GM23338 (cell line): Measurements from ENCODE around the gene CDKAL1. TPM values are rescaled to one million over a fixed set of nuclear protein-coding genes. Genes with fewer than 3 reads are reported as not detected.

Experiments
- ATAC-seq: fragments of 200-7000 bp; cut with Tn5 transposase; 3 replicates; pipeline ENCODE4 v1.9.1; 2020
- DNase-seq: peaks from one replicate; pipeline ENCODE4 v3.0.0-alpha.2; 2015; ENCODE audit warnings: low spot score
- H2AFZ ChIP-seq: fragments of 200-600 bp; sonication (generic); 2 replicates; pipeline ENCODE4 v1.8.0; 2016; ENCODE audit warnings: antibody characterized with exemption, mild to moderate bottlenecking, moderate library complexity
- H3F3A ChIP-seq: fragments of 200-600 bp; sonication (generic); replicated peaks from 2 replicates; pipeline ENCODE4 v1.8.0; 2017; ENCODE audit warnings: antibody characterized with exemption, mixed run types, low read depth
- H3K27ac ChIP-seq: fragments of 200-600 bp; sonication (generic); 2 replicates; pipeline ENCODE4 v1.6.1; 2016; ENCODE audit warnings: low read depth
- H3K27me3 ChIP-seq: fragments of 200-600 bp; sonication (generic); 2 replicates; pipeline ENCODE4 v1.8.0; 2016; ENCODE audit warnings: mild to moderate bottlenecking, mixed run types, moderate library complexity; ENCODE audit not compliant: insufficient read depth
- H3K36me3 ChIP-seq: fragments of 200-600 bp; sonication (generic); 2 replicates; pipeline ENCODE4 v1.8.0; 2016; ENCODE audit warnings: mild to moderate bottlenecking; ENCODE audit not compliant: insufficient read depth
- H3K4me1 ChIP-seq: fragments of 200-600 bp; sonication (generic); 2 replicates; pipeline ENCODE4 v1.8.0; 2016; ENCODE audit warnings: mild to moderate bottlenecking, moderate library complexity; ENCODE audit not compliant: insufficient read depth
- H3K4me2 ChIP-seq: fragments of 200-600 bp; sonication (generic); 2 replicates; pipeline ENCODE4 v1.7.1; 2017; ENCODE audit warnings: mixed run types
- H3K4me3 ChIP-seq: fragments of 200-600 bp; sonication (generic); 2 replicates; pipeline ENCODE4 v1.6.1; 2016; ENCODE audit warnings: mixed run types
- H3K79me2 ChIP-seq: fragments of 200-600 bp; sonication (generic); replicated peaks from 2 replicates; pipeline ENCODE4 v1.8.0; 2017; ENCODE audit warnings: mild to moderate bottlenecking; ENCODE audit not compliant: insufficient read depth
- H3K9me2 ChIP-seq: fragments of 200-600 bp; sonication (generic); 2 replicates; pipeline ENCODE4 v1.8.0; 2017; ENCODE audit not compliant: insufficient read depth
- H4K20me1 ChIP-seq: fragments of 200-600 bp; sonication (generic); replicated peaks from 2 replicates; pipeline ENCODE4 v1.8.0; 2017; ENCODE audit warnings: mild to moderate bottlenecking; ENCODE audit not compliant: insufficient read depth
- H3K27ac Mint-ChIP-seq: 2 replicates; pipeline ENCODE4 v1.8.0; 2020; ENCODE audit warnings: inconsistent platforms, mild to moderate bottlenecking, moderate library complexity, mixed read lengths
- H3K27me3 Mint-ChIP-seq: 3 replicates; pipeline ENCODE4 v1.8.0; 2022; ENCODE audit warnings: low read depth, mild to moderate bottlenecking, moderate library complexity, mixed read lengths, inconsistent platforms; ENCODE audit not compliant: insufficient read depth, poor library complexity
- H3K36me3 Mint-ChIP-seq: 3 replicates; pipeline ENCODE4 v1.8.0; 2021; ENCODE audit warnings: low read depth, mild to moderate bottlenecking, inconsistent platforms, moderate library complexity, mixed read lengths
- H3K4me1 Mint-ChIP-seq: 3 replicates; pipeline ENCODE4 v1.8.0; 2020; ENCODE audit warnings: mild to moderate bottlenecking, inconsistent platforms, mixed read lengths
- H3K4me3 Mint-ChIP-seq: 3 replicates; pipeline ENCODE4 v1.8.0; 2021; ENCODE audit warnings: moderate library complexity, mild to moderate bottlenecking, inconsistent platforms, mixed read lengths
- H3K9me3 Mint-ChIP-seq: 3 replicates; pipeline ENCODE4 v1.8.0; 2020; ENCODE audit warnings: moderate library complexity, mild to moderate bottlenecking, inconsistent platforms, mixed read lengths
- CREB1 ChIP-seq: fragments of 250-450 bp; sonication (Bioruptor Pico); IDR thresholded peaks from 2 replicates; pipeline ENCODE4 v1.5.0; 2020; ENCODE audit warnings: low read depth, mild to moderate bottlenecking, moderate library complexity
- ETS1 ChIP-seq: IDR thresholded peaks from 2 replicates; pipeline ENCODE4 v1.6.1; 2016; ENCODE audit warnings: antibody characterized with exemption
- EZH2 ChIP-seq: fragments of 200-600 bp; sonication (generic); IDR thresholded peaks from one replicate; pipeline ENCODE4 v1.8.0; 2017; ENCODE audit warnings: antibody characterized with exemption, mild to moderate bottlenecking, low read depth; ENCODE audit not compliant: unreplicated experiment
- EZH2phosphoT487 ChIP-seq: fragments of 200-600 bp; sonication (generic); IDR thresholded peaks from one replicate; pipeline ENCODE4 v1.8.1; 2018; ENCODE audit warnings: antibody characterized with exemption; ENCODE audit not compliant: unreplicated experiment
- JUNB ChIP-seq: IDR thresholded peaks from one replicate; pipeline ENCODE4 v1.6.1; 2016; ENCODE audit warnings: antibody characterized with exemption; ENCODE audit not compliant: unreplicated experiment
- NANOG ChIP-seq: IDR thresholded peaks from 2 replicates; pipeline ENCODE4 v1.6.1; 2016; ENCODE audit warnings: antibody characterized with exemption, borderline replicate concordance
- POLR2AphosphoS5 ChIP-seq: IDR thresholded peaks from 2 replicates; pipeline ENCODE4 v1.6.1; 2016; ENCODE audit warnings: antibody characterized with exemption, low read depth
- REST ChIP-seq: IDR thresholded peaks from one replicate; pipeline ENCODE4 v1.6.1; 2018; ENCODE audit warnings: antibody characterized with exemption; ENCODE audit not compliant: unreplicated experiment
- STAT1 ChIP-seq: IDR thresholded peaks from one replicate; pipeline ENCODE4 v1.6.1; 2016; ENCODE audit warnings: antibody characterized with exemption; ENCODE audit not compliant: unreplicated experiment
- ZNF114 ChIP-seq: fragments of 250-450 bp; sonication (Bioruptor Pico); IDR thresholded peaks from 2 replicates; pipeline ENCODE4 v1.5.0; 2020; ENCODE audit warnings: mild to moderate bottlenecking, moderate library complexity
- ZNF331 ChIP-seq: fragments of 250-450 bp; sonication (Bioruptor Pico); IDR thresholded peaks from 2 replicates; pipeline ENCODE4 v1.5.0; 2020; ENCODE audit warnings: low read depth, mild to moderate bottlenecking, moderate library complexity
- ZNF462 ChIP-seq: fragments of 250-450 bp; sonication (Bioruptor Pico); IDR thresholded peaks from 2 replicates; pipeline ENCODE4 v1.5.0; 2020; ENCODE audit warnings: mild to moderate bottlenecking, moderate library complexity
- polyA plus RNA-seq: library from polyadenylated mRNA; unstranded; fragments of >200 nt; fragmentation: Nextera tagmentation; extraction: Ambion mirVana; gene quantifications from 2 replicates; pipeline ENCODE4 v1.2.1, GENCODE V29; 2016
- total RNA-seq: library from RNA; depleted of rRNA; stranded (reverse); fragments of >200 nt; shearing (Covaris generic); gene quantifications from 2 replicates; pipeline ENCODE4 v1.2.3, GENCODE V29; 2014
- TF ChIP-seq, protein P1 (sequence below), 2 experiments: fragments of 200-600 bp in 1 of 2; sonication (generic) in 1 of 2; conservative IDR thresholded peaks; 2 replicates each; pipeline versions ENCODE4 v1.5.1 to v1.6.1; 2016 to 2017; ENCODE audit warnings: antibody characterized with exemption in 2 of 2, low read depth in 2 of 2, mild to moderate bottlenecking in 2 of 2, moderate library complexity in 1 of 2

Gene CDKAL1
- total and polyA plus RNA-seq, 2 experiments from 2014 or later = 17.8 to 35.0 TPM

DNA sequence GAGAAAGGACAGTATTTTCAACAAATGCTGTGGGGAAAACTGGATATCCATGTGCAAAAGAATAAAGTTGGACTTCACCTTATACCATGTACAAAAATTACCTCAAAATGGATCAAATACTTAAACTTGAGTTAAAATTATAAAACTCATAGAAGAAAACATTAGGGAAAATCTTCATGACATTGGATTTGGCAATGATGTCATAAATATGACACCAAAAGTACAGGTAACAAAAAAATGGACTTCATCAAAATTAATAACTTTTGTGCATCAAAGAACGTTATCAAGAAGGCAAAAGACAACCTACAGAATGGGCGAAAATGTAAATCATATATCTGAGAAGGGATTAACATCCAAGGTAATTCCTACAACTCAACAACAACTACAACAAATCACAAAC lies 704.0 kb downstream of the CDKAL1 start:
- Histone ChIP-seq H3F3A (no peaks in the 10 kb centered on the region), H2AFZ (no peak overlapping the region), H4K20me1 (no peaks in the 10 kb centered on the region), H3K79me2 (no peaks in the 10 kb centered on the region), H3K27me3 (no peaks in the 10 kb centered on the region), H3K27ac (no peak overlapping the region), H3K4me2 (no peak overlapping the region), H3K4me1 (0 out of 2 replicates have a peak, but pooled peaks cover 15% of the 10 kb centered on the region), H3K9me2 (peaks cover 3% of the 10 kb centered on the region; the same call in 1 of the 2 replicates), H3K36me3 (no peaks in the 10 kb centered on the region), H3K4me3 (no peak overlapping the region)
- Mint-ChIP-seq H3K4me1 (peaks cover 11% of the 10 kb centered on the region), H3K36me3 (peaks cover 40% of the 10 kb centered on the region), H3K27ac (no peak overlapping the region), H3K27me3 (no peaks in the 10 kb centered on the region), H3K9me3 (peaks cover 22% of the 10 kb centered on the region), H3K4me3 (no peak overlapping the region)
- DNase-seq = no peak
- no peak for ATAC-seq
- TF ChIP-seq ZNF331 = no peak
- no peak for TF ChIP-seq CREB1
- TF ChIP-seq, protein P1, sequence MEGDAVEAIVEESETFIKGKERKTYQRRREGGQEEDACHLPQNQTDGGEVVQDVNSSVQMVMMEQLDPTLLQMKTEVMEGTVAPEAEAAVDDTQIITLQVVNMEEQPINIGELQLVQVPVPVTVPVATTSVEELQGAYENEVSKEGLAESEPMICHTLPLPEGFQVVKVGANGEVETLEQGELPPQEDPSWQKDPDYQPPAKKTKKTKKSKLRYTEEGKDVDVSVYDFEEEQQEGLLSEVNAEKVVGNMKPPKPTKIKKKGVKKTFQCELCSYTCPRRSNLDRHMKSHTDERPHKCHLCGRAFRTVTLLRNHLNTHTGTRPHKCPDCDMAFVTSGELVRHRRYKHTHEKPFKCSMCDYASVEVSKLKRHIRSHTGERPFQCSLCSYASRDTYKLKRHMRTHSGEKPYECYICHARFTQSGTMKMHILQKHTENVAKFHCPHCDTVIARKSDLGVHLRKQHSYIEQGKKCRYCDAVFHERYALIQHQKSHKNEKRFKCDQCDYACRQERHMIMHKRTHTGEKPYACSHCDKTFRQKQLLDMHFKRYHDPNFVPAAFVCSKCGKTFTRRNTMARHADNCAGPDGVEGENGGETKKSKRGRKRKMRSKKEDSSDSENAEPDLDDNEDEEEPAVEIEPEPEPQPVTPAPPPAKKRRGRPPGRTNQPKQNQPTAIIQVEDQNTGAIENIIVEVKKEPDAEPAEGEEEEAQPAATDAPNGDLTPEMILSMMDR (conservative IDR thresholded peaks at IDR 0.05; ENCODE audit: low read depth in 2 of 2) = no peak
- TF ChIP-seq STAT1 = no peak
- TF ChIP-seq EZH2 = no peak
- no peak for TF ChIP-seq REST
- no peak for TF ChIP-seq NANOG
- no peak for TF ChIP-seq POLR2AphosphoS5
- no peak for TF ChIP-seq ZNF114 (CRISPR knock-in tag)
- TF ChIP-seq ETS1 = no peak
- no peak for TF ChIP-seq JUNB
- TF ChIP-seq ZNF462 (CRISPR knock-in tag) = no peak
- TF ChIP-seq EZH2phosphoT487 = no peak
